Measurements from ENCODE around the gene FOXD4. TPM values are rescaled to one million over a fixed set of nuclear protein-coding genes. Genes with fewer than 3 reads are reported as not detected.
"Not testable (repeated sequence)": the region's sequence is repeated elsewhere in the genome, so short reads cannot be mapped to it uniquely, and the experiment has no call there.

Gene FOXD4
- total RNA-seq, 1 donor = 0.36 TPM

DNA sequence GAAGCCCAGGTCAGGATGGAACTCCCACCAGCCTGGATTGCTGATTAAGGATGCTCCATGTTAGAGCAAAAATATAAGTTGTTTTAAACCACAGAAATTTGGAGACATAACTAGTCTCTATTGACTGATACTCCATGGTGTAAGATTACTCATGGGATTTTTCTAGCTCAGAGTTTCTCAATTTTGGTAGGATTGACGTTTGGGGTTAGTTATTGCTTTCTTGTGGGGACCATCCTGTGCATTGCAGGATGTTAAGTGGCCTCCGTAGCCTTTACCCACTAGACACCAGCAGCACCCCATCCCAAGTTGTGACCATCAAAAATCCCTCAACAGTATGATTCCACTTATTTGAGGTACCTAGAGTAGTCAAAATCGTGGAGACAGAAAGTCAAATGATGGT lies 19.4 kb downstream of the FOXD4 start:
- not testable (repeated sequence) for H3K27ac ChIP-seq (ENCODE audit: low read depth, low read length); H3K9me3 ChIP-seq (ENCODE audit: low read depth, low read length); H3K36me3 ChIP-seq (ENCODE audit: insufficient read depth, low read length); H4K20me1 ChIP-seq (ENCODE audit: insufficient read depth, low read length); H3K4me2 ChIP-seq (ENCODE audit: insufficient read depth, low read length); DNase-seq (ENCODE audit: insufficient read length, low spot score, missing footprints); H3K4me1 ChIP-seq (ENCODE audit: insufficient read depth, low read length); H2AFZ ChIP-seq (ENCODE audit: low read length); H3K79me2 ChIP-seq (ENCODE audit: insufficient read depth, low read length); H3K4me3 ChIP-seq (ENCODE audit: insufficient read depth, low read length); H3K27me3 ChIP-seq (ENCODE audit: insufficient read depth, low read length)

DNA sequence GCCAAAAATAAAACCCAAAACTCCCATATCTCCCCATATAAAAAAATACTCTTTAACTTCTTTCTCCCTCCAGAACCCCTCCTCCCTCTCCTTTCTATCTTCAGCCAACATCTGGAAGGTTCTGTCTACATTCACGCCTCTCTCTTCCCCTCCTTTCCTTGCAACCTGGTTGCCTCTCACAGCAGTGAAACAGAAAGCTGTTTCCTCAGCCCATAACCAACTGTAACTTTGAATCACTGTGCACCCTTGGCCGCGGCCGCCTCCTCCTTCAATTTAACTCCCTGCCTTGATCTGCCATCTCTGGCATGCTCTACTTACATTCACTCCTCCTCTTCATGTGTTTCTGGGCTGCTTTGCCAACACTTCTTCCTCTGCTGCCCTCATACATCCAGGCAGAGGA lies 23.2 kb downstream of the FOXD4 start:
- H4K20me1 ChIP-seq (ENCODE audit: insufficient read depth, low read length); H3K27me3 ChIP-seq (ENCODE audit: insufficient read depth, low read length); H3K4me3 ChIP-seq (ENCODE audit: insufficient read depth, low read length); H3K4me1 ChIP-seq (ENCODE audit: insufficient read depth, low read length); H3K79me2 ChIP-seq (ENCODE audit: insufficient read depth, low read length); H3K36me3 ChIP-seq (ENCODE audit: insufficient read depth, low read length); H3K27ac ChIP-seq (ENCODE audit: low read depth, low read length); H3K4me2 ChIP-seq (ENCODE audit: insufficient read depth, low read length); H3K9me3 ChIP-seq (ENCODE audit: low read depth, low read length); H2AFZ ChIP-seq (ENCODE audit: low read length); DNase-seq (ENCODE audit: insufficient read length, low spot score, missing footprints): not testable (repeated sequence)

DNA sequence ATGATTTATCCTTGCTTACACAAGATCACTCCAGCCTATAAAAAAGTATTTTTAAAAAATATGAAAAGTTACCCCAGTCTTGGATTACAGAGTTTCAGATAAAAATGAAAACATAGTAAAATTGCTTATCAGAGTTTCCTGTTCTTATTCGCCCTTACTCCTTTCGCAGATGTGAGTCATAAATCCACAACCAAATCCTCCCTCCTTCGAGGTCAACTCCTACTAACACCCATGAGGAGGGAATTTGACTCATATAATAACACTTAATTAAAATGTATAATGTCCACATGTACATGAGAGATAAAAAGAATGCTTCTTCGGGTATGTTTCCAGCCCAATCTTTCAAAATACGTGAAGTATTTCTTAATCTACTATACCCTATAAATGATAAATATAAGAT lies 23.9 kb downstream of the FOXD4 start:
- H3K27me3 ChIP-seq (ENCODE audit: insufficient read depth, low read length); H2AFZ ChIP-seq (ENCODE audit: low read length); H3K27ac ChIP-seq (ENCODE audit: low read depth, low read length); H3K4me1 ChIP-seq (ENCODE audit: insufficient read depth, low read length); DNase-seq (ENCODE audit: insufficient read length, low spot score, missing footprints); H3K79me2 ChIP-seq (ENCODE audit: insufficient read depth, low read length); H4K20me1 ChIP-seq (ENCODE audit: insufficient read depth, low read length); H3K9me3 ChIP-seq (ENCODE audit: low read depth, low read length); H3K36me3 ChIP-seq (ENCODE audit: insufficient read depth, low read length); H3K4me2 ChIP-seq (ENCODE audit: insufficient read depth, low read length); H3K4me3 ChIP-seq (ENCODE audit: insufficient read depth, low read length): not testable (repeated sequence)

DNA sequence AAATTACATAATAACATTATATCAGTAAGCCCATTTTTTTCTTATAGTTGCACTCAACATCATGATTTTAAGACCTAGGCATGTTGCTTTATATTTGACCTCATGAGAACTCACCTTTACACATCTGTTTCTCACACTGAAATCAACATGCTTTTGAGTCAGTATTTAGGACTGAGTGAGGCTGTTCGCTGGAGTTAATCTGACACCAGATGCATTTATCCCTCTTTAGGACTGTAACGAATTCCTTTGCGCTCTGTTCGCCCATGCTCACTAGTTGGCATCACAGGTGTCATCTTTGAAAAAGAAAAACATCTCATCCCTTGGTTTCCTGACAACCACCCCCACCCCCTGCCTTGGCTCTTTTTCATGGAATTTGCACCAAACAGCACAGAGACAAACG lies 24.3 kb downstream of the FOXD4 start:
- H3K4me1 ChIP-seq (ENCODE audit: insufficient read depth, low read length); H3K79me2 ChIP-seq (ENCODE audit: insufficient read depth, low read length); H3K4me2 ChIP-seq (ENCODE audit: insufficient read depth, low read length); H3K27ac ChIP-seq (ENCODE audit: low read depth, low read length); H2AFZ ChIP-seq (ENCODE audit: low read length); H3K4me3 ChIP-seq (ENCODE audit: insufficient read depth, low read length); DNase-seq (ENCODE audit: insufficient read length, low spot score, missing footprints); H3K27me3 ChIP-seq (ENCODE audit: insufficient read depth, low read length); H3K9me3 ChIP-seq (ENCODE audit: low read depth, low read length); H4K20me1 ChIP-seq (ENCODE audit: insufficient read depth, low read length); H3K36me3 ChIP-seq (ENCODE audit: insufficient read depth, low read length): not testable (repeated sequence)

DNA sequence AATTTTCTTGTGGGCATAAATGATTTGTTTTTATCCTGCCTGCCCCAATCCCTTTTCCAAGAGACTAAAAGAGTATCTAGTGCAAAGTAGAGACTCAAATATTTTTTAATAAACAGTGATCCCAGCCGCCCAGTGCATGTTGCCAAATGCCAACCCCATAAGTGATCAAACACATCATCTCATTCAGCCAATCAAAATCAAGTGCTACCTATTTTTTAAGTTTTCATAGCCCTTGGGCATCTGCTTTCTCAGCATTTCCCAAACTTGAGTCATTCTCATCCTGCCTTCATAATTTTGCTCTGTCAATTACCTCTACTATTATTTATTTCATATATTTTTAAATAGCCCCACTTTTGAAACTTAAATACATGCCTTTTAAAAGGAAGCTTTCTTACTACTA lies 27.4 kb downstream of the FOXD4 start:
- H3K27ac ChIP-seq (ENCODE audit: low read depth, low read length); H3K4me1 ChIP-seq (ENCODE audit: insufficient read depth, low read length); H3K27me3 ChIP-seq (ENCODE audit: insufficient read depth, low read length); H3K36me3 ChIP-seq (ENCODE audit: insufficient read depth, low read length); H2AFZ ChIP-seq (ENCODE audit: low read length); H3K79me2 ChIP-seq (ENCODE audit: insufficient read depth, low read length); H3K4me3 ChIP-seq (ENCODE audit: insufficient read depth, low read length); H3K4me2 ChIP-seq (ENCODE audit: insufficient read depth, low read length); H4K20me1 ChIP-seq (ENCODE audit: insufficient read depth, low read length); DNase-seq (ENCODE audit: insufficient read length, low spot score, missing footprints); H3K9me3 ChIP-seq (ENCODE audit: low read depth, low read length): not testable (repeated sequence)

DNA sequence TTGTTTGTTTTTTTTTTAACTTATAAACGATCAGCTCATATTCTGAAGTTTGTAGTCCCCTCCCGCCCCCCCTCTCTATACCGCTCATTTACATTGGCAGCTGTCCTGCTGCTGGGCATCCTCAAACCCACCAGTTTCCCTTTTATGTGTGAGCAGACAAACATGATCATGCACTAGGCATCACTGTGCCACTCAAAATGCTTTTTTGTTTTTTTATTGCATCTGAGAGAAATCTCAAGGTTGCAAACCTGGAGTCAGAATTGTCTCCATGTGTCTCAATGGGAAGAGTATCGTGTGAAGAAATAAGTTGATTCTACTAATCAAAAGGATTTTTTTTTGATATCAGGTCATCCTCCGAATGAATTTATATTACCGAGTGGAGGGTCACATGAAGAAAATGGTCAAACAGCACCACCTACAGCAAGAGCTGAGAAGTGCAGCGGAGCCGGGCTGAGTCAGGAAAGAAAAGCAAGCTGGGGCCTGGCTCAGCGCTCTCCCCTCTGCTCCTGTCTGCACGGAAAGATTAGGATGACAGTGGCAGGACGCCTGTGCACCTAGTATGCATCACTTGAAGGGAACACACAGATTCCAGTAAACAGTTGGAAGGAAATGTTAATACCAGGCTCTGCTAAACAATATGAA lies 29.7 kb downstream of the FOXD4 start:
- not testable (repeated sequence) for H3K79me2 ChIP-seq (ENCODE audit: insufficient read depth, low read length); H3K4me2 ChIP-seq (ENCODE audit: insufficient read depth, low read length); DNase-seq (ENCODE audit: insufficient read length, low spot score, missing footprints)

DNA sequence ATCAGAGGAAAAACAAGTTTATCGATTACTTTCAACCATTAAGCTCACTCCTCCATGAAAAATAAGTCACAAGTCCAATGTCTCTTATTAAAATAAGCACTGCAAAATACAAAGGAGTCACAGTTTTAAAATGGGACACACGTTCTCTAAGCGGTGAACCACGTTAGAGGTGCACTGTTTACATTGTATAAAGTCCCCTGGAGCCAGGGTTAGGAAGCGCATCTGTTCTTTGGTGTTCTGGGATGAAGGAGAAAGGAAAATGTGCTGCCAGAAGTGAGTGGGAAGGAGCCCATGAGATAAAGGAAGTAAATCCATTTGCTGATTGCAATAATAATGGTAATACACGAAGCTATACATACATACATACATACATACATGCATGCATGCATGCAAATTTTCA lies 30.4 kb downstream of the FOXD4 start:
- H4K20me1 ChIP-seq (ENCODE audit: insufficient read depth, low read length); H3K4me2 ChIP-seq (ENCODE audit: insufficient read depth, low read length); H3K27me3 ChIP-seq (ENCODE audit: insufficient read depth, low read length); H2AFZ ChIP-seq (ENCODE audit: low read length); H3K4me1 ChIP-seq (ENCODE audit: insufficient read depth, low read length); H3K36me3 ChIP-seq (ENCODE audit: insufficient read depth, low read length); H3K79me2 ChIP-seq (ENCODE audit: insufficient read depth, low read length); DNase-seq (ENCODE audit: insufficient read length, low spot score, missing footprints); H3K4me3 ChIP-seq (ENCODE audit: insufficient read depth, low read length); H3K27ac ChIP-seq (ENCODE audit: low read depth, low read length); H3K9me3 ChIP-seq (ENCODE audit: low read depth, low read length): not testable (repeated sequence)

More for the DNA sequence above, 29.7 kb downstream of the FOXD4 start:
- H3K27me3 ChIP-seq (ENCODE audit: insufficient read depth, low read length); H3K36me3 ChIP-seq (ENCODE audit: insufficient read depth, low read length); H3K27ac ChIP-seq (ENCODE audit: low read depth, low read length); H3K4me3 ChIP-seq (ENCODE audit: insufficient read depth, low read length); H4K20me1 ChIP-seq (ENCODE audit: insufficient read depth, low read length); H3K4me1 ChIP-seq (ENCODE audit: insufficient read depth, low read length); H2AFZ ChIP-seq (ENCODE audit: low read length); H3K9me3 ChIP-seq (ENCODE audit: low read depth, low read length): not testable (repeated sequence)

DNA sequence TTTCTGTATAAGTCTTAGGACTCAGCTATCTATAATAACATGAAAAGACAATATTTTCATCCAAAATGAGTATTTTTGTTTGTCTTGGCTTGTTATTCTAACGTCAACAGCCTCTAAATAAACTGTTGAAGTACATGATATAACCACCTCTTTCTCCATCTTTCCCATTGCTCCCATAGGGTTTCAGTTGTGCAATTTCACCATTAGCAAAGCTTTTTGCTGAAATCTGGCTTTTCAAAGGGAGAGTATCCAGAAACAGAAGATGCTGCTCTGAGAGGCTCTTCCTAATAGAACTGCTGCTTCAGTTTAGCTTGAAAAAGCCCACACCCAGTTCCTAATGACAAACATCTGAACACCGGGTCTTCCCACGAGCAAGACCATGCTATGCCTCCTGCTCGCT lies 31.1 kb downstream of the FOXD4 start:
- H2AFZ ChIP-seq (ENCODE audit: low read length); H3K4me3 ChIP-seq (ENCODE audit: insufficient read depth, low read length); H3K27me3 ChIP-seq (ENCODE audit: insufficient read depth, low read length); H3K9me3 ChIP-seq (ENCODE audit: low read depth, low read length); H3K4me2 ChIP-seq (ENCODE audit: insufficient read depth, low read length); H3K79me2 ChIP-seq (ENCODE audit: insufficient read depth, low read length); H4K20me1 ChIP-seq (ENCODE audit: insufficient read depth, low read length); H3K27ac ChIP-seq (ENCODE audit: low read depth, low read length); DNase-seq (ENCODE audit: insufficient read length, low spot score, missing footprints); H3K36me3 ChIP-seq (ENCODE audit: insufficient read depth, low read length); H3K4me1 ChIP-seq (ENCODE audit: insufficient read depth, low read length): not testable (repeated sequence)

DNA sequence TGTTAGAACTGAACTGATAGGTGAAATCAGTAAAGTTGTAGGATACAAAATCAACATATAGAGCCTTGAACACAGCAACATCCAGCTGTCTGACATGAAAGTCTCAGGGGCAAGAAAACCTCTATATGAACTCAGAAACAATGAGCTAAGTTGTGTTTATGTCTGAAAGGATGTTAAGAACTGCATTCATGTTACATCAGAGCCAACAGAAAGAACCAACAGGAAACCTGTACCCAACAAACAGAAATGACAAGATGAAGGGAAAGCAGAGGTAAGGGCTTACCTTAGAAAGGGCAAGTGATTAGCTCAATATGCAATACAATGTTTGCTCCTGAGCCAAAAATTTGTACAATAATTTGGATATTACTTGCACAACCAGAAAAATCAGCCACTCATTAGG lies 31.5 kb downstream of the FOXD4 start:
- H4K20me1 ChIP-seq (ENCODE audit: insufficient read depth, low read length); H3K9me3 ChIP-seq (ENCODE audit: low read depth, low read length); H3K4me1 ChIP-seq (ENCODE audit: insufficient read depth, low read length); DNase-seq (ENCODE audit: insufficient read length, low spot score, missing footprints); H3K27ac ChIP-seq (ENCODE audit: low read depth, low read length); H3K4me3 ChIP-seq (ENCODE audit: insufficient read depth, low read length); H2AFZ ChIP-seq (ENCODE audit: low read length); H3K79me2 ChIP-seq (ENCODE audit: insufficient read depth, low read length); H3K4me2 ChIP-seq (ENCODE audit: insufficient read depth, low read length); H3K36me3 ChIP-seq (ENCODE audit: insufficient read depth, low read length); H3K27me3 ChIP-seq (ENCODE audit: insufficient read depth, low read length): not testable (repeated sequence)

Measured in osteoblast (primary cell).